H1 (cell line): ENCODE measurements around the gene ABCA1.

Experiments
- BRCA1 ChIP-seq: IDR thresholded peaks from 2 replicates; pipeline ENCODE4 v1.6.1; 2012; ENCODE audit warnings: low read depth, low read length, improper control_type of control experiment
- CBX8 ChIP-seq: fragments of 300-800, 300-1000 bp; sonication (generic); IDR thresholded peaks from 2 replicates; pipeline ENCODE4 v1.7.1; 2016; ENCODE audit warnings: low read depth, low read length, borderline replicate concordance
- HDAC2 ChIP-seq, 2 experiments: fragments of 300-600 bp in 1 of 2; sonication (generic) in 1 of 2; IDR thresholded peaks; 2 replicates each; pipeline ENCODE4 v1.6.1; 2011 to 2012; ENCODE audit warnings: low read depth in 2 of 2, low read length in 2 of 2, mild to moderate bottlenecking in 2 of 2, moderate library complexity in 2 of 2, borderline replicate concordance in 1 of 2, inconsistent platforms in 1 of 2
- JUND ChIP-seq: IDR thresholded peaks from 2 replicates; pipeline ENCODE4 v1.6.1; 2011; ENCODE audit warnings: mild to moderate bottlenecking, improper control_type of control experiment, low read length
- POLR2A ChIP-seq, 2 experiments: IDR thresholded peaks; 1 replicate in 1 of 2; 2 replicates in 1 of 2; pipeline ENCODE4 v1.6.1; 2011; ENCODE audit warnings: low read depth in 2 of 2, low read length in 2 of 2, mild to moderate bottlenecking in 2 of 2; ENCODE audit errors: control extremely low read depth in 1 of 2
- POLR2AphosphoS5 ChIP-seq: IDR thresholded peaks from 2 replicates; pipeline ENCODE4 v1.6.1; 2011; ENCODE audit warnings: low read depth, low read length
- SP2 ChIP-seq: IDR thresholded peaks from 2 replicates; pipeline ENCODE4 v1.6.1; 2012; ENCODE audit warnings: mild to moderate bottlenecking, low read length, inconsistent platforms
- SRF ChIP-seq: IDR thresholded peaks from 2 replicates; pipeline ENCODE4 v1.6.1; 2011; ENCODE audit warnings: mild to moderate bottlenecking, low read depth, low read length, moderate library complexity
- TAF1 ChIP-seq: IDR thresholded peaks from 2 replicates; pipeline ENCODE4 v1.6.1; 2011; ENCODE audit warnings: mild to moderate bottlenecking, low read depth, low read length
- TF ChIP-seq, protein P1 (sequence below): IDR thresholded peaks from 2 replicates; pipeline ENCODE4 v1.6.1; 2012; ENCODE audit warnings: low read length, inconsistent platforms
- TF ChIP-seq, protein P2 (sequence below), 3 experiments: IDR thresholded peaks; 1 replicate in 2 of 3; 2 replicates in 1 of 3; pipeline versions ENCODE4 v1.5.1 to v1.6.1; 2011; ENCODE audit warnings: low read length in 3 of 3, mild to moderate bottlenecking in 3 of 3, inconsistent platforms in 2 of 3, low read depth in 1 of 3, moderate library complexity in 1 of 3; ENCODE audit not compliant: insufficient read depth in 1 of 3; ENCODE audit errors: control extremely low read depth in 1 of 3

DNA sequence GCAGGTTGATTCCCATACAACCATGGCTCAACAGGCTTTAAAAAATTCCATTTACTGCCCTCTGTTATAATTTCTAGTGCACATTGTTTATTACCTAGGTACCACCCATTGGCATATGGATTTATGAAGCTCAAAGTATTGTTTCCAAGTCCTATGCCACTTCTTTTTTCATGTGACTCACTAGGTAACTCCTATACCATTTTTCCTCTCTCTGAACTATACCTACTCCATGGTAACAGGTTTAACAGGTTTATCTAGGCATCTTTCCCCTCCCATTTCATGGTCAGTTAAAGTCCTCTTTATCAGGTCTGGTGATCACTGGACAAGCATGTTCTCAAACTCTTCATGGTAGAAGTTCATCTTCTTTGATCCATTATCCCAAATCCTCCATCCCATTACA lies 49.6 kb upstream of the ABCA1 start:
- TF ChIP-seq POLR2AphosphoS5: no peak
- TF ChIP-seq TAF1: no peak
- TF ChIP-seq, protein P1, sequence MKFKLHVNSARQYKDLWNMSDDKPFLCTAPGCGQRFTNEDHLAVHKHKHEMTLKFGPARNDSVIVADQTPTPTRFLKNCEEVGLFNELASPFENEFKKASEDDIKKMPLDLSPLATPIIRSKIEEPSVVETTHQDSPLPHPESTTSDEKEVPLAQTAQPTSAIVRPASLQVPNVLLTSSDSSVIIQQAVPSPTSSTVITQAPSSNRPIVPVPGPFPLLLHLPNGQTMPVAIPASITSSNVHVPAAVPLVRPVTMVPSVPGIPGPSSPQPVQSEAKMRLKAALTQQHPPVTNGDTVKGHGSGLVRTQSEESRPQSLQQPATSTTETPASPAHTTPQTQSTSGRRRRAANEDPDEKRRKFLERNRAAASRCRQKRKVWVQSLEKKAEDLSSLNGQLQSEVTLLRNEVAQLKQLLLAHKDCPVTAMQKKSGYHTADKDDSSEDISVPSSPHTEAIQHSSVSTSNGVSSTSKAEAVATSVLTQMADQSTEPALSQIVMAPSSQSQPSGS: no peak
- no peak for TF ChIP-seq POLR2A (IDR thresholded peaks at IDR 0.05; ENCODE audit: control extremely low read depth in 1 of 2, low read depth in 2 of 2, low read length in 2 of 2)
- no peak for TF ChIP-seq HDAC2 (IDR thresholded peaks at IDR 0.05; ENCODE audit: borderline replicate concordance in 1 of 2, low read depth in 2 of 2, low read length in 2 of 2)
- TF ChIP-seq SP2: no peak
- TF ChIP-seq BRCA1: no peak
- no peak for TF ChIP-seq SRF
- TF ChIP-seq, protein P2, sequence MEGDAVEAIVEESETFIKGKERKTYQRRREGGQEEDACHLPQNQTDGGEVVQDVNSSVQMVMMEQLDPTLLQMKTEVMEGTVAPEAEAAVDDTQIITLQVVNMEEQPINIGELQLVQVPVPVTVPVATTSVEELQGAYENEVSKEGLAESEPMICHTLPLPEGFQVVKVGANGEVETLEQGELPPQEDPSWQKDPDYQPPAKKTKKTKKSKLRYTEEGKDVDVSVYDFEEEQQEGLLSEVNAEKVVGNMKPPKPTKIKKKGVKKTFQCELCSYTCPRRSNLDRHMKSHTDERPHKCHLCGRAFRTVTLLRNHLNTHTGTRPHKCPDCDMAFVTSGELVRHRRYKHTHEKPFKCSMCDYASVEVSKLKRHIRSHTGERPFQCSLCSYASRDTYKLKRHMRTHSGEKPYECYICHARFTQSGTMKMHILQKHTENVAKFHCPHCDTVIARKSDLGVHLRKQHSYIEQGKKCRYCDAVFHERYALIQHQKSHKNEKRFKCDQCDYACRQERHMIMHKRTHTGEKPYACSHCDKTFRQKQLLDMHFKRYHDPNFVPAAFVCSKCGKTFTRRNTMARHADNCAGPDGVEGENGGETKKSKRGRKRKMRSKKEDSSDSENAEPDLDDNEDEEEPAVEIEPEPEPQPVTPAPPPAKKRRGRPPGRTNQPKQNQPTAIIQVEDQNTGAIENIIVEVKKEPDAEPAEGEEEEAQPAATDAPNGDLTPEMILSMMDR (IDR thresholded peaks at IDR 0.05; ENCODE audit: control extremely low read depth in 1 of 3, insufficient read depth in 1 of 3, low read depth in 1 of 3, low read length in 3 of 3): no peak
- no peak for TF ChIP-seq JUND
- TF ChIP-seq CBX8: no peak
